Keratinocyte (primary cell): ENCODE measurements around the gene ZBTB21.
"Not testable (repeated sequence)": the region's sequence is repeated elsewhere in the genome, so short reads cannot be mapped to it uniquely, and the experiment has no call there.

ENCODE experiments used
- EZH2 ChIP-seq: IDR thresholded peaks from one replicate; pipeline ENCODE4 v1.6.1; 2012; ENCODE audit warnings: inconsistent platforms, mild to moderate bottlenecking, low read length, moderate library complexity
- TF ChIP-seq, protein P1 (sequence below), 3 experiments: IDR thresholded peaks in 1 of 3; conservative IDR thresholded peaks in 1 of 3; optimal IDR thresholded peaks in 1 of 3; 2 replicates in 2 of 3; 3 replicates in 1 of 3; pipeline versions ENCODE3 to v1.5.1; 2011; ENCODE audit warnings: low read length in 3 of 3, mild to moderate bottlenecking in 3 of 3, moderate library complexity in 2 of 3, control low read depth in 1 of 3, inconsistent platforms in 1 of 3; ENCODE audit not compliant: insufficient read depth in 2 of 3; ENCODE audit errors: extremely low read depth in 1 of 3

DNA sequence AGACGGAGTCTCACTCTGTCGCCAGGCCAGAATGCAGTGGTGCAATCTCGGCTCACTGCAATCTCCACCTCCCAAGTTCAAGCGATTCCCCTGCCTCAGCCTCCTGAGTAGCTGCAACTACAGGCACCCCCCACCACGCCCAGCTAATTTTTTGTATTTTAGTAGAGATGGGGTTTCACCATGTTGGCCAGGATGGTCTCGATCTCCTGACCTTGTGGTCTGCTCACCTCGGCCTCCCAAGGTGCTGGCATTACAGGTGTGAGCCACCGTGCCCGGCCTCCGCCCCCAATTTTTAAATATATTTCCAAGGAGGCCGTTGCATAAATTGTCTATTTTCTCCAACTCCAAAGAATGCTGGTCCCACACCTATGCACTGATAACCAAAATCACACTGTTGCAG, 50.5 kb downstream of the ZBTB21 start:
- TF ChIP-seq, protein P1, sequence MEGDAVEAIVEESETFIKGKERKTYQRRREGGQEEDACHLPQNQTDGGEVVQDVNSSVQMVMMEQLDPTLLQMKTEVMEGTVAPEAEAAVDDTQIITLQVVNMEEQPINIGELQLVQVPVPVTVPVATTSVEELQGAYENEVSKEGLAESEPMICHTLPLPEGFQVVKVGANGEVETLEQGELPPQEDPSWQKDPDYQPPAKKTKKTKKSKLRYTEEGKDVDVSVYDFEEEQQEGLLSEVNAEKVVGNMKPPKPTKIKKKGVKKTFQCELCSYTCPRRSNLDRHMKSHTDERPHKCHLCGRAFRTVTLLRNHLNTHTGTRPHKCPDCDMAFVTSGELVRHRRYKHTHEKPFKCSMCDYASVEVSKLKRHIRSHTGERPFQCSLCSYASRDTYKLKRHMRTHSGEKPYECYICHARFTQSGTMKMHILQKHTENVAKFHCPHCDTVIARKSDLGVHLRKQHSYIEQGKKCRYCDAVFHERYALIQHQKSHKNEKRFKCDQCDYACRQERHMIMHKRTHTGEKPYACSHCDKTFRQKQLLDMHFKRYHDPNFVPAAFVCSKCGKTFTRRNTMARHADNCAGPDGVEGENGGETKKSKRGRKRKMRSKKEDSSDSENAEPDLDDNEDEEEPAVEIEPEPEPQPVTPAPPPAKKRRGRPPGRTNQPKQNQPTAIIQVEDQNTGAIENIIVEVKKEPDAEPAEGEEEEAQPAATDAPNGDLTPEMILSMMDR (optimal IDR thresholded peaks at IDR 0.05 in 1 of 3, IDR thresholded peaks at IDR 0.05 in 1 of 3, conservative IDR thresholded peaks at IDR 0.05 in 1 of 3; ENCODE audit: extremely low read depth in 1 of 3, insufficient read depth in 2 of 3, low read length in 3 of 3): not testable (repeated sequence)
- not testable (repeated sequence) for TF ChIP-seq EZH2
